Kidney (tissue), 14 donors: ENCODE data around the gene OSBPL9. TPM values are rescaled to one million over a fixed set of nuclear protein-coding genes. Genes with fewer than 3 reads are reported as not detected.
A peak's percentile ranks its signal among the peaks of the same experiment; 100 is the strongest.

Source experiments
- DNase-seq, 5 donors: peaks; one replicate each; pipeline ENCODE4 v3.0.0-alpha.2; 2013 to 2020
- FAIRE-seq: peaks from 2 replicates; lab custom pipeline; 2012; peaks lifted over from hg19 to GRCh38; lab: Jason Lieb, UNC
- H3K27ac ChIP-seq, 2 donors: one replicate each; pipeline ENCODE4 v1.7.0; 2013; ENCODE audit warnings: low read depth in 2 of 2, low read length in 2 of 2, inconsistent platforms in 1 of 2
- H3K27me3 ChIP-seq: one replicate; pipeline ENCODE4 v1.7.1; 2013; ENCODE audit warnings: low read length, inconsistent platforms; ENCODE audit not compliant: control insufficient read depth, insufficient read depth
- H3K36me3 ChIP-seq, 3 donors: one replicate each; pipeline versions ENCODE4 v1.7.0 to v1.7.1; 2013; ENCODE audit warnings: low read length in 3 of 3, control low read depth in 1 of 3, inconsistent platforms in 1 of 3; ENCODE audit not compliant: insufficient read depth in 3 of 3, control insufficient read depth in 2 of 3
- H3K4me1 ChIP-seq, 3 donors: one replicate each; pipeline versions ENCODE4 v1.7.0 to v1.7.1; 2013; ENCODE audit warnings: low read length in 3 of 3, inconsistent platforms in 1 of 3, low read depth in 1 of 3; ENCODE audit not compliant: control insufficient read depth in 2 of 3, insufficient read depth in 2 of 3
- H3K4me3 ChIP-seq, 3 donors: one replicate each; pipeline versions ENCODE4 v1.7.0 to v1.8.1; 2013; ENCODE audit warnings: low read length in 3 of 3, control low read depth in 1 of 3, inconsistent platforms in 1 of 3
- H3K9ac ChIP-seq, 3 donors: one replicate each; pipeline versions ENCODE4 v1.7.0 to v1.7.1; 2013; ENCODE audit warnings: low read length in 3 of 3, control low read depth in 1 of 3, inconsistent platforms in 1 of 3
- H3K9me3 ChIP-seq, 3 donors: one replicate each; pipeline versions ENCODE4 v1.7.0 to v1.7.1; 2013; ENCODE audit warnings: low read length in 3 of 3, control low read depth in 1 of 3, inconsistent platforms in 1 of 3; ENCODE audit not compliant: control insufficient read depth in 2 of 3, insufficient read depth in 1 of 3
- intact Hi-C: fragments of 100-400 bp; cut with DNase I; formaldehyde crosslinking; loops from one replicate; pipeline ENCODE4 v1.11.1; 2022
- polyA plus RNA-seq: library from polyadenylated mRNA; stranded (reverse); fragments of 350-450 nt; fragmentation: Illumina TruSeq; extraction: RNeasy Lipid Tissue Mini Kit (QIAGEN cat#74804); gene quantifications from one replicate; pipeline ENCODE4 v1.2.3, GENCODE V29; 2014; ENCODE audit warnings: low read depth, low replicate concordance; ENCODE audit not compliant: insufficient read depth
- total RNA-seq: library from RNA; stranded (reverse); fragmentation: NEBNext Ultra II Directional; extraction: Animal tissue kit (Norgen Biotek cat#: 25700); gene quantifications from one replicate; pipeline ENCODE4 v1.2.1, GENCODE V29; 2021
- TF ChIP-seq, protein P1 (sequence below): IDR thresholded peaks from 3 replicates; pipeline ENCODE4 v1.5.1; 2012; ENCODE audit warnings: mild to moderate bottlenecking, moderate library complexity, borderline replicate concordance; ENCODE audit not compliant: insufficient read depth; ENCODE audit errors: extremely low read depth
- donor health status: control.
- donor health status: control.
- donor health status: control.
- donor health status: control.
- donor health status: control.
- donor health status: DM: yes; HTN: yes; CAD: no.
- donor health status: Normal renal cell carcinoma (clear cell type).

The OSBPL9 gene
- total and polyA plus RNA-seq, 2 donors from 2014 or later, result 73.2 to 76.6 TPM

DNA sequence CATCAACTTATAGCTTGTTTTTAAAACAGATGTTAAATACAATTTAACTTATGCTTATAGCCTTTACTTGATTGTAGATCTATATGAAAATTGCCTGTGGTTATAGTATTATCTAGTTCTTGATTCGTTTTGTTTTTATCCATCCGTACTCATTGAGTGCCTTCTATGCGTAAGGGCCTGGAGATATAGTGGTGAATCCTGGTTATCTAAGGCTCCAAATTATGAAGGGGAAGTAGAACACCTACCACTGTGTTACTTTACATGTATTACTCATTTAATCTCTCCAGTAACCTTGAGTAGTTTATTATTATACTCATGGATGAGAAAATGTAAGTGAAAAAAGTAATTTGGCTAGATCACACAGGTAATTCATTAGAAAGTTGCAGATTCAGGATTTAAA is 121.8 kb downstream of the OSBPL9 start:
- H3K9ac ChIP-seq, result no peak overlapping the region
- FAIRE-seq, result no peak
- H3K36me3 ChIP-seq, result no peaks in the 10 kb centered on the region
- no peaks in the 10 kb centered on the region for H3K9me3 ChIP-seq
- H3K27ac ChIP-seq, result no peak overlapping the region
- no peaks in the 10 kb centered on the region for H3K27me3 ChIP-seq
- no peak overlapping the region for H3K4me3 ChIP-seq
- no peak for DNase-seq
- TF ChIP-seq, protein P1, sequence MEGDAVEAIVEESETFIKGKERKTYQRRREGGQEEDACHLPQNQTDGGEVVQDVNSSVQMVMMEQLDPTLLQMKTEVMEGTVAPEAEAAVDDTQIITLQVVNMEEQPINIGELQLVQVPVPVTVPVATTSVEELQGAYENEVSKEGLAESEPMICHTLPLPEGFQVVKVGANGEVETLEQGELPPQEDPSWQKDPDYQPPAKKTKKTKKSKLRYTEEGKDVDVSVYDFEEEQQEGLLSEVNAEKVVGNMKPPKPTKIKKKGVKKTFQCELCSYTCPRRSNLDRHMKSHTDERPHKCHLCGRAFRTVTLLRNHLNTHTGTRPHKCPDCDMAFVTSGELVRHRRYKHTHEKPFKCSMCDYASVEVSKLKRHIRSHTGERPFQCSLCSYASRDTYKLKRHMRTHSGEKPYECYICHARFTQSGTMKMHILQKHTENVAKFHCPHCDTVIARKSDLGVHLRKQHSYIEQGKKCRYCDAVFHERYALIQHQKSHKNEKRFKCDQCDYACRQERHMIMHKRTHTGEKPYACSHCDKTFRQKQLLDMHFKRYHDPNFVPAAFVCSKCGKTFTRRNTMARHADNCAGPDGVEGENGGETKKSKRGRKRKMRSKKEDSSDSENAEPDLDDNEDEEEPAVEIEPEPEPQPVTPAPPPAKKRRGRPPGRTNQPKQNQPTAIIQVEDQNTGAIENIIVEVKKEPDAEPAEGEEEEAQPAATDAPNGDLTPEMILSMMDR, result no peak
- H3K4me1 ChIP-seq, result peaks cover 8 to 35% (median 11%) of the 10 kb centered on the region in 3 donors
- intact Hi-C loops, result no loop called here

DNA sequence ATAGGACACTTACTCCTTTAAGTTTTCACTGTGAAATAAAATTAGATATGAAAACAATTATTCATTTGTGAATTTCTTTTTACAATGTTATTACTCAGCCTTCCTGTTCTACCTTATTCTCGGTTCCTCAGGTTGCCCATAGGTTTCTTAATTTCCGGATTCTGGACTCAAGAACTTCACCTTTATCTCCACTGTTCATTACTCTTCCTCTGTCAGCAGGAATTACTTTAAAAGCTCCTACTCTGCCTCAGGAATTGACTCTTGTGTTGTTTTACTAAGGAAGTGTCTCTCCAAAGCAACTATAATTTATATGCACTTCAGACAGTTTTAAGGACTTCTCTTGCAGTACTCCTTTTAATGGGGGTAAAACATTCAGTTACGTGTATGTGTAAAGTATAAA is 123.8 kb downstream of the OSBPL9 start:
- Histone ChIP-seq H3K9me3 (no peaks in the 10 kb centered on the region), H3K9ac (no peak overlapping the region), H3K27me3 (no peaks in the 10 kb centered on the region), H3K4me3 (no peak overlapping the region), H3K36me3 (no peaks in the 10 kb centered on the region), H3K4me1 (peaks cover 3 to 18% (median 7%) of the 10 kb centered on the region in 3 donors), H3K27ac (no peak overlapping the region)
- TF ChIP-seq, protein P1, result no peak
- intact Hi-C loops, result no loop called here
- DNase-seq (peak in 2 of 5 donors; percentile 76 to 80), FAIRE-seq (no peak)

DNA sequence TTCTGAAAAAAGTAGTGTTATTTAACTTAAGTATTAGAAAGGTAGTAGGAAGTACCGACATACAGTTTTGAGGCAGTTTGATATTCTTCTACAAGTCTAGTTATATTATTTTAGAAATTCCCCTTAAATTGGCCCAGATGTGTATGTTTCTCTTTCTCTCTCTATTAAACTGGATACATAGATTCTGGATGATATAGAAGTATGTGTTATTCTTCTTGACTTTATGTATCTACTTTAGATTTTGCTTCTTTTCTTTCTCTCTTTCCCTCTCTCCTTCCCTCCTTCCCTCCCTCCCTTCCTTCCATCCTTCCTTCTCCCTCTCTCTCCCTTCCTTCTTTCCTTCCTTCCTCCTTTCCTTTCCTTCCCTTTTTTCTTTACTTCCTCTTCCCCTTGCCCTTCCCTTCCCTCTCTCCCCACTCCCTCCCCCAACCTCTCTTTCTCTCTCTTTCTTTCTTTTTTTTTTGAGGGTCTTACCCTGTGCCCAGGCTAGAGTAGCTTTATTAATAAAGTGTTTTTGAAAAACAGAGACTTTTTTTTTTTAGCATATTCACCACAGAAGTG is 124.3 kb downstream of the OSBPL9 start:
- DNase-seq (no peak), FAIRE-seq (no peak)
- no peak overlapping the region for H3K27ac ChIP-seq
- H3K9me3 ChIP-seq, result no peaks in the 10 kb centered on the region
- intact Hi-C loops, result no loop called here
- no peaks in the 10 kb centered on the region for H3K27me3 ChIP-seq
- no peak overlapping the region for H3K9ac ChIP-seq
- TF ChIP-seq, protein P1, result no peak
- H3K4me1 ChIP-seq, result peaks cover 3 to 18% (median 7%) of the 10 kb centered on the region in 3 donors
- H3K36me3 ChIP-seq, result no peaks in the 10 kb centered on the region
- no peak overlapping the region for H3K4me3 ChIP-seq
